ENCODE data around the gene BRINP2.

- TF ChIP-seq POLR2A (IDR thresholded peaks at IDR 0.05) (no peak), CTCF (IDR thresholded peaks at IDR 0.05) (no peak)
These were observed 15.9 kb downstream of the BRINP2 start for GRCh38 chr1:177186639-177187038.

Data from thyroid gland (tissue), 4 donors.